IMR-90 (cell line): ENCODE results near the gene CFAP69. TPM values are rescaled to one million over a fixed set of nuclear protein-coding genes. Genes with fewer than 3 reads are reported as not detected.
A peak's percentile ranks its signal among the peaks of the same experiment; 100 is the strongest.

Experiments used
- ATAC-seq: fragments of 200-7000 bp; cut with Tn5 transposase; 2 replicates; pipeline ENCODE4 v1.9.1; 2020; ENCODE audit warnings: low read depth, mild to moderate bottlenecking, moderate library complexity
- BruUV-seq: library from RNA; stranded (reverse); fragments of 400-500 nt; replicated peaks from 2 replicates; lab custom pipeline; 2021; lab: Mats Ljungman, UMichigan
- CTCF ChIA-PET: fragments of 300-600 bp; formaldehyde crosslinking; extraction: SDS; loops from one replicate; lab custom pipeline; 2021; ENCODE audit warnings: antibody characterized with exemption; lab: Yijun Ruan, JAX
- POLR2A ChIA-PET: fragments of 300-600 bp; sonication (Branson Sonifier 250); formaldehyde crosslinking; loops from one replicate; lab custom pipeline; 2022; ENCODE audit warnings: antibody characterized with exemption; ENCODE audit not compliant: unreplicated experiment; lab: Charles Lee
- DNase-seq: peaks from one replicate; pipeline ENCODE4 v3.0.0; 2013
- H2AFZ ChIP-seq: replicated peaks from 2 replicates; pipeline ENCODE3; 2013; ENCODE audit warnings: low read length, mild to moderate bottlenecking; ENCODE audit not compliant: poor library complexity
- H2AK5ac ChIP-seq: 2 replicates; pipeline ENCODE4 v1.6.1; 2013; ENCODE audit warnings: low read depth, low read length, inconsistent platforms
- H2AK9ac ChIP-seq: replicated peaks from 2 replicates; pipeline ENCODE3; 2013; ENCODE audit warnings: mild to moderate bottlenecking, low read depth, low read length, moderate library complexity; ENCODE audit not compliant: poor library complexity
- H2BK120ac ChIP-seq: 2 replicates; pipeline ENCODE4 v1.6.1; 2013; ENCODE audit warnings: low read depth, low read length, inconsistent platforms
- H2BK15ac ChIP-seq: 3 replicates; pipeline ENCODE4 v1.6.1; 2013; ENCODE audit warnings: low read depth, low read length, inconsistent platforms
- H2BK20ac ChIP-seq: 2 replicates; pipeline ENCODE4 v1.6.1; 2013; ENCODE audit warnings: low read depth, mild to moderate bottlenecking, inconsistent platforms, low read length, moderate library complexity
- H2BK5ac ChIP-seq: 2 replicates; pipeline ENCODE4 v1.6.1; 2013; ENCODE audit warnings: mild to moderate bottlenecking, low read depth, low read length, inconsistent platforms; ENCODE audit not compliant: poor library complexity, severe bottlenecking
- H3K14ac ChIP-seq: replicated peaks from 2 replicates; pipeline ENCODE4 v1.6.1; 2013; ENCODE audit warnings: low read depth, low read length, inconsistent platforms
- H3K18ac ChIP-seq: 2 replicates; pipeline ENCODE4 v1.6.1; 2013; ENCODE audit warnings: low read depth, low read length, control low read depth
- H3K23ac ChIP-seq: 2 replicates; pipeline ENCODE4 v1.6.1; 2013; ENCODE audit warnings: low read depth, low read length, inconsistent platforms
- H3K27ac ChIP-seq: 2 replicates; pipeline ENCODE4 v1.5.1; 2013; ENCODE audit warnings: mild to moderate bottlenecking, control low read depth, low read length; ENCODE audit not compliant: insufficient read depth
- H3K27me3 ChIP-seq: 2 replicates; pipeline ENCODE4 v1.6.1; 2013; ENCODE audit warnings: low read length; ENCODE audit not compliant: control insufficient read depth, insufficient read depth
- H3K36me3 ChIP-seq: 2 replicates; pipeline ENCODE4 v1.6.1; 2013; ENCODE audit warnings: low read length, mixed read lengths; ENCODE audit not compliant: control insufficient read depth, insufficient read depth
- H3K4ac ChIP-seq: 2 replicates; pipeline ENCODE4 v1.6.1; 2013; ENCODE audit warnings: low read depth, low read length, inconsistent platforms
- H3K4me1 ChIP-seq: 2 replicates; pipeline ENCODE4 v1.6.1; 2013; ENCODE audit warnings: low read length, mixed read lengths; ENCODE audit not compliant: control insufficient read depth, insufficient read depth
- H3K4me2 ChIP-seq: 2 replicates; pipeline ENCODE4 v1.6.1; 2013; ENCODE audit warnings: low read depth, mild to moderate bottlenecking, control low read depth, low read length, moderate library complexity
- H3K4me3 ChIP-seq: 2 replicates; pipeline ENCODE4 v1.5.1; 2013; ENCODE audit warnings: low read depth, mild to moderate bottlenecking, control low read depth, low read length, moderate library complexity; ENCODE audit not compliant: insufficient read depth
- H3K56ac ChIP-seq: 2 replicates; pipeline ENCODE4 v1.6.1; 2013; ENCODE audit warnings: low read length, inconsistent platforms; ENCODE audit not compliant: insufficient read depth; ENCODE audit errors: extremely low read depth
- H3K79me1 ChIP-seq, 2 experiments: 2 replicates each; pipeline ENCODE4 v1.6.1; 2013; ENCODE audit warnings: low read length in 2 of 2, inconsistent platforms in 1 of 2, low read depth in 1 of 2
- H3K9ac ChIP-seq: 2 replicates; pipeline ENCODE4 v1.6.1; 2013; ENCODE audit warnings: low read depth, low read length, control low read depth
- H3K9me1 ChIP-seq: 2 replicates; pipeline ENCODE4 v1.6.1; 2013; ENCODE audit warnings: low read length, inconsistent platforms; ENCODE audit not compliant: insufficient read depth
- H3K9me3 ChIP-seq: 2 replicates; pipeline ENCODE4 v1.6.1; 2013; ENCODE audit warnings: low read length; ENCODE audit not compliant: control insufficient read depth, insufficient read depth
- H4K20me1 ChIP-seq: 2 replicates; pipeline ENCODE4 v1.6.1; 2013; ENCODE audit warnings: low read length, inconsistent platforms; ENCODE audit not compliant: insufficient read depth
- H4K5ac ChIP-seq: 2 replicates; pipeline ENCODE4 v1.6.1; 2013; ENCODE audit warnings: mild to moderate bottlenecking, low read depth, low read length, control low read depth
- H4K8ac ChIP-seq, 2 experiments: 2 replicates each; pipeline ENCODE4 v1.6.1; 2013; ENCODE audit warnings: low read depth in 2 of 2, low read length in 2 of 2, control low read depth in 1 of 2, inconsistent platforms in 1 of 2
- H4K91ac ChIP-seq: 2 replicates; pipeline ENCODE4 v1.6.1; 2013; ENCODE audit warnings: low read depth, low read length, inconsistent platforms; ENCODE audit not compliant: insufficient read depth
- BHLHE40 ChIP-seq: fragments of 150-350 bp; IDR thresholded peaks from 2 replicates; pipeline ENCODE4 v1.6.1; 2016; ENCODE audit warnings: mild to moderate bottlenecking, low read depth, low read length
- CEBPB ChIP-seq: IDR thresholded peaks from 2 replicates; pipeline ENCODE4 v1.6.1; 2012; ENCODE audit warnings: low read depth, low read length, improper control_type of control experiment
- CHD1 ChIP-seq: IDR thresholded peaks from 2 replicates; pipeline ENCODE4 v1.6.1; 2012; ENCODE audit warnings: low read depth, low read length, improper control_type of control experiment
- CTCF ChIP-seq: conservative IDR thresholded peaks from 2 replicates; pipeline ENCODE4 v1.5.1; 2012; ENCODE audit warnings: mild to moderate bottlenecking, low read depth, low read length, improper control_type of control experiment
- ELK1 ChIP-seq: fragments of 150-350 bp; IDR thresholded peaks from 2 replicates; pipeline ENCODE4 v1.6.1; 2016; ENCODE audit warnings: low read depth, mild to moderate bottlenecking, low read length, moderate library complexity, borderline replicate concordance
- FOS ChIP-seq: fragments of 150-350 bp; IDR thresholded peaks from 2 replicates; pipeline ENCODE4 v1.6.1; 2016; ENCODE audit warnings: low read depth, low read length
- MAFK ChIP-seq: IDR thresholded peaks from 2 replicates; pipeline ENCODE4 v1.6.1; 2012; ENCODE audit warnings: low read depth, low read length, improper control_type of control experiment
- MAZ ChIP-seq: IDR thresholded peaks from 2 replicates; pipeline ENCODE4 v1.6.1; 2012; ENCODE audit warnings: low read depth, mild to moderate bottlenecking, low read length, improper control_type of control experiment, moderate library complexity, borderline replicate concordance
- MXI1 ChIP-seq: IDR thresholded peaks from 2 replicates; pipeline ENCODE4 v1.6.1; 2012; ENCODE audit warnings: low read depth, mild to moderate bottlenecking, low read length, moderate library complexity, borderline replicate concordance
- NFE2L2 ChIP-seq: fragments of 150-350 bp; IDR thresholded peaks from 2 replicates; pipeline ENCODE4 v1.6.1; 2016; ENCODE audit warnings: low read depth, mild to moderate bottlenecking, low read length
- POLR2A ChIP-seq: IDR thresholded peaks from 2 replicates; pipeline ENCODE4 v1.6.1; 2012; ENCODE audit warnings: mild to moderate bottlenecking, low read depth, low read length
- RAD21 ChIP-seq: IDR thresholded peaks from 2 replicates; pipeline ENCODE4 v1.6.1; 2012; ENCODE audit warnings: low read length, improper control_type of control experiment
- RCOR1 ChIP-seq: IDR thresholded peaks from 2 replicates; pipeline ENCODE4 v1.6.1; 2012; ENCODE audit warnings: mild to moderate bottlenecking, low read length, improper control_type of control experiment; ENCODE audit not compliant: insufficient replicate concordance
- RFX5 ChIP-seq: IDR thresholded peaks from 2 replicates; pipeline ENCODE4 v1.8.0; 2012; ENCODE audit warnings: low read depth, mild to moderate bottlenecking, low read length, moderate library complexity
- SMC3 ChIP-seq: fragments of 150-350 bp; IDR thresholded peaks from 2 replicates; pipeline ENCODE4 v1.6.1; 2016; ENCODE audit warnings: low read depth, mild to moderate bottlenecking, antibody characterized with exemption, low read length, moderate library complexity
- WGBS, 2 experiments: methylation state at CpG; one replicate each; pipeline versions ENCODE4 v1.1.5 to v1.1.7; 2013; ENCODE audit warnings: missing lambda C conversion rate in 2 of 2; ENCODE audit not compliant: insufficient read length in 1 of 2; ENCODE audit errors: extremely low coverage in 2 of 2; 5-methylcytosine and 5-hydroxymethylcytosine counted together
- dilution Hi-C: fragments of 300-500 bp; cut with HindIII; formaldehyde crosslinking; loops from one replicate; pipeline ENCODE4 v1.14.3; 2018; ENCODE audit warnings: low sequenced_read_pairs; ENCODE audit not compliant: unreplicated experiment
- in situ Hi-C: fragments of 300-500 bp; cut with MboI; formaldehyde crosslinking; loops from 3 replicates; pipeline ENCODE4 v1.14.3; 2019; ENCODE audit warnings: low sequenced_read_pairs, inconsistent platforms, mixed read lengths
- intact Hi-C: fragments of 100-400 bp; cut with micrococcal nuclease; formaldehyde crosslinking; loops from 2 replicates; pipeline ENCODE4 v1.10.0; 2022
- polyA plus RNA-seq, 3 experiments: library from polyadenylated mRNA; depleted of rRNA; stranded (reverse); fragments of >200 nt; gene quantifications; 2 replicates each; pipeline ENCODE4 v1.2.3, GENCODE V29; 2012; ENCODE audit warnings: low replicate concordance in 1 of 3
- total RNA-seq: library from RNA; depleted of rRNA; stranded (reverse); fragments of >200 nt; gene quantifications from 2 replicates; pipeline ENCODE4 v1.2.3, GENCODE V29; 2012
- TF ChIP-seq, protein P1 (sequence below): fragments of 150-350 bp; IDR thresholded peaks from 2 replicates; pipeline ENCODE4 v1.6.1; 2017; ENCODE audit warnings: mild to moderate bottlenecking, antibody characterized with exemption, low read length, low read depth

The CFAP69 gene
- total and polyA plus RNA-seq, 2 of the 4 experiments (the other 2 are of a cell fraction): 0.72 to 0.86 TPM

GRCh38 chr7:90212149-90212495 is 32.9 kb upstream of the CFAP69 start:
- H3K4me3 ChIP-seq: peak overlapping the region; percentile 56
- H4K8ac ChIP-seq: peak overlapping the region in 1 of 2 experiments; percentile 31; a peak in 1 of 4 replicates
- no peak overlapping the region for H2BK120ac ChIP-seq
- ChIA-PET CTCF (interaction anchor here (1.1 to 1.4 kb wide), 10 partner anchors 8 to 578 kb away, joined by 3 to 6 read pairs (median 4); partner anchors contain the start of gene STEAP1), POLR2A (interaction anchor here (0.6 kb wide), 1 partner anchor 806 kb away, joined by 3 read pairs; no protein-coding TSS in a partner anchor)
- H3K27me3 ChIP-seq: no peaks in the 10 kb centered on the region
- H2BK15ac ChIP-seq: no peak overlapping the region
- H2AFZ ChIP-seq: peak overlapping the region; percentile 87
- TF ChIP-seq CTCF (no peak), MAFK (no peak), BHLHE40 (no peak), RAD21 (no peak), POLR2A (no peak), CHD1 (no peak), MAZ (no peak), NFE2L2 (no peak), MXI1 (no peak), FOS (no peak), SMC3 (no peak), CEBPB (no peak), ELK1 (no peak), RFX5 (no peak), RCOR1 (no peak)
- TF ChIP-seq, protein P1, sequence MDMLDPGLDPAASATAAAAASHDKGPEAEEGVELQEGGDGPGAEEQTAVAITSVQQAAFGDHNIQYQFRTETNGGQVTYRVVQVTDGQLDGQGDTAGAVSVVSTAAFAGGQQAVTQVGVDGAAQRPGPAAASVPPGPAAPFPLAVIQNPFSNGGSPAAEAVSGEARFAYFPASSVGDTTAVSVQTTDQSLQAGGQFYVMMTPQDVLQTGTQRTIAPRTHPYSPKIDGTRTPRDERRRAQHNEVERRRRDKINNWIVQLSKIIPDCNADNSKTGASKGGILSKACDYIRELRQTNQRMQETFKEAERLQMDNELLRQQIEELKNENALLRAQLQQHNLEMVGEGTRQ: no peak
- no peaks in the 10 kb centered on the region for H3K36me3 ChIP-seq
- no peaks in the 10 kb centered on the region for H3K79me1 ChIP-seq
- H3K4me1 ChIP-seq: no peaks in the 10 kb centered on the region
- no peak overlapping the region for H4K91ac ChIP-seq
- no TSS peak for BruUV-seq
- no peaks in the 10 kb centered on the region for H3K9me3 ChIP-seq
- H3K9ac ChIP-seq: peak overlapping the region; percentile 45
- intact Hi-C loops: no loop called here
- no peak overlapping the region for H3K23ac ChIP-seq
- WGBS, 2 experiments: no CpG with 5 or more reads among the region's 6 CpGs
- ATAC-seq (no peak), DNase-seq (no peak)
- H3K56ac ChIP-seq: no peak overlapping the region
- no peak overlapping the region for H2BK20ac ChIP-seq
- no peak overlapping the region for H2AK5ac ChIP-seq
- H4K5ac ChIP-seq: no peak overlapping the region
- in situ Hi-C loops: no loop called here
- no peaks in the 10 kb centered on the region for H3K9me1 ChIP-seq
- H3K18ac ChIP-seq: no peak overlapping the region
- no peaks in the 10 kb centered on the region for H4K20me1 ChIP-seq
- H3K14ac ChIP-seq: no peak overlapping the region
- no peak overlapping the region for H3K4ac ChIP-seq
- dilution Hi-C loops: no loop called here
- no peak overlapping the region for H3K27ac ChIP-seq
- no peak overlapping the region for H2BK5ac ChIP-seq
- H3K4me2 ChIP-seq: peak overlapping the region; percentile 81
- H2AK9ac ChIP-seq: peak overlapping the region; percentile 6
